ENCODE data around the gene VWA3B. TPM values are rescaled to one million over a fixed set of nuclear protein-coding genes. Genes with fewer than 3 reads are reported as not detected.

VWA3B gene
- total RNA-seq, 1 donor from 2014 or later, result not detected

DNA sequence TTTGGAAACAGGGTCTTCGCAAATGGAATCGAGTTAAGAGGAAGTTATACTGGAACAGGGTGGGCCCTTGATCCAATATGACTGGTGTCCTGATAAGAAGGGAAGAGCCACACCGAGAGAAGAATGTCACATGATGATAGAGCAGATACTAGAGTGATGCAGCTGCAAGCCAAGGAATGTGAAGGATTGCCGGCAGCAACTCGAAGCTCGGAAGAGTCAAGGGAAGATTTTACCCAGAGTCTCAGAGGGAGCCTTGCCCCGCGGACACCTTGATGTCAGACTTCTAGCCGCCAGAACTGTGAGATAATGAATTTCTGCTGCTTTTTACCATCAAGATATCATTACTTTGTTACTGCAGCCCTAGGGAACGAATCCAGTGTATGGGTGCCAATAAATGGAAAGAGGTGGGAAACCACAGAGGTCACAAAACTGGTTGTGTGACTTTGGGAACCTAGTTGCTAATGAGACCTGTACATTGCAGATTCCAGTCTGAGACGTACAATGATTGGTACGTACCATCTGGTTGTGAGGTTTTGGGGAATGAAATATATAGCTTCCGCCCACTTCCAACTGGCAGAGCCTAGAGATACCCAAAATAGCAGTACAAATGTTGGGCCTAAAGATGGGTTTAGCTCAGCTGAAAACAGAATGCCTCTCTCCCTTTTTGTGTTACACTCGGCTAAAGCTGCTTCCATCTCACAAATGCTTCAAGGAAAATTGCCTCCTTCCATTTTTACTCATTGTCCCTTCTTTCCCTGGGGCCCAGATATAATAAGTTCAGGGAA is 28.6 kb upstream of the VWA3B start:
- Histone ChIP-seq H3K9me3 (ENCODE audit: control insufficient read depth in 3 of 3, low read length in 3 of 3) (no peaks in the 10 kb centered on the region), H3K36me3 (ENCODE audit: control insufficient read depth in 3 of 3, insufficient read depth in 3 of 3, low read length in 3 of 3) (no peaks in the 10 kb centered on the region), H3K9ac (ENCODE audit: low read depth in 1 of 3, low read length in 3 of 3) (no peak overlapping the region), H3K27me3 (ENCODE audit: control insufficient read depth in 3 of 3, insufficient read depth in 3 of 3, low read length in 3 of 3) (no peaks in the 10 kb centered on the region), H3K4me3 (ENCODE audit: low read length in 3 of 3) (no peak overlapping the region), H3K4me1 (ENCODE audit: control insufficient read depth in 3 of 3, insufficient read depth in 3 of 3, low read length in 3 of 3) (no peaks in the 10 kb centered on the region), H3K27ac (ENCODE audit: low read depth, low read length) (no peak overlapping the region)

DNA sequence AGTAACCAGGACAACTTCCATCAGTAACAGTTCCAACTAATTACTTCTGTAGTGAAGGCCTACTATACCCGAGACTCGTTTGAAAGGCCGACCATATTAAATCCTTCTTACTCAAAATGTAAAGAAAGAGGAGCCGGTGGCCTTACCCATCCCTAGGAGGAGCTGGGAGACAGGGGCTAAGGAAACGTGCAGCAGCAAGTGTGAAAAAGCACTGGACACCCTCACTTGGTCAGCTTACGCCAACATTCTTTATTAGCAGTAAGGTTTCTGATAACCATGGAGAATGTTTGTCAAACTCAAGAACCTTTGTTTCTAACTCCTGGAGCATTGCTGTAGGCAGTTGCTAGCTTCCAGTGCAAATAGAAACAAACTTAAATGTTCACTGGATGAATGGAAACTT is 26.7 kb upstream of the VWA3B start:
- H3K27ac ChIP-seq (ENCODE audit: low read depth, low read length), result no peak overlapping the region
- no peak overlapping the region for H3K9ac ChIP-seq (ENCODE audit: low read depth in 1 of 3, low read length in 3 of 3)
- no peaks in the 10 kb centered on the region for H3K9me3 ChIP-seq (ENCODE audit: control insufficient read depth in 3 of 3, low read length in 3 of 3)
- no peak overlapping the region for H3K4me3 ChIP-seq (ENCODE audit: low read length in 3 of 3)
- no peaks in the 10 kb centered on the region for H3K4me1 ChIP-seq (ENCODE audit: control insufficient read depth in 3 of 3, insufficient read depth in 3 of 3, low read length in 3 of 3)
- no peaks in the 10 kb centered on the region for H3K36me3 ChIP-seq (ENCODE audit: control insufficient read depth in 3 of 3, insufficient read depth in 3 of 3, low read length in 3 of 3)
- H3K27me3 ChIP-seq (ENCODE audit: control insufficient read depth in 3 of 3, insufficient read depth in 3 of 3, low read length in 3 of 3), result no peaks in the 10 kb centered on the region

DNA sequence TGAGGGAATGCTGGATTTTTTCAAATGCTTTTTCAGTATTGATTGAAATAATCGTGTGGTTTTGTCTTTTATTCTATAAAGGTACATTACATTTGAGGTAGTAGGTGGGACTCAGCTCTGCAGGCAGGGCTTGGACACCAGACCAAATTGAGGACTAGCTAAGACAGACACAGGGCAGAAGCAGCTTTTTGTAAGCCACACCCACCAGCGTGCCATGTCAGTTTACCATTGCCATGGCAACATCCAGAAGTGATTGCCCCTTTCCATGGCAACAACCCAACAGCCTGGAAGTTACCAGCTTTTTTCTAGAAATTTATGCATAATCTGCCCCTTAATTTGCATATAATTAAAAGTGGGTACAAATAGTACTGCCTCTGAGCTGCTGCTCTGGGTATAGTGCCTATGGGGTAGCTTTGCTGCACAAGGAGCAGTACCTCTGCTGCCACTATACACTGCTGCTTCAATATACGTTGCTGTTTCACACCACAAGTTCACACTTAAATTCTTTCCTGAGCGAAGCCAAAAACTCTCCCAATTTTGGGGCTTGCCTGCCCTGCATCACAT is 23.6 kb upstream of the VWA3B start:
- no peaks in the 10 kb centered on the region for H3K9me3 ChIP-seq (ENCODE audit: control insufficient read depth in 3 of 3, low read length in 3 of 3)
- H3K4me1 ChIP-seq (ENCODE audit: control insufficient read depth in 3 of 3, insufficient read depth in 3 of 3, low read length in 3 of 3), result no peaks in the 10 kb centered on the region
- H3K27me3 ChIP-seq (ENCODE audit: control insufficient read depth in 3 of 3, insufficient read depth in 3 of 3, low read length in 3 of 3), result no peaks in the 10 kb centered on the region
- no peaks in the 10 kb centered on the region for H3K36me3 ChIP-seq (ENCODE audit: control insufficient read depth in 3 of 3, insufficient read depth in 3 of 3, low read length in 3 of 3)
- H3K4me3 ChIP-seq (ENCODE audit: low read length in 3 of 3), result no peak overlapping the region
- H3K9ac ChIP-seq (ENCODE audit: low read depth in 1 of 3, low read length in 3 of 3), result no peak overlapping the region
- H3K27ac ChIP-seq (ENCODE audit: low read depth, low read length), result no peak overlapping the region

DNA sequence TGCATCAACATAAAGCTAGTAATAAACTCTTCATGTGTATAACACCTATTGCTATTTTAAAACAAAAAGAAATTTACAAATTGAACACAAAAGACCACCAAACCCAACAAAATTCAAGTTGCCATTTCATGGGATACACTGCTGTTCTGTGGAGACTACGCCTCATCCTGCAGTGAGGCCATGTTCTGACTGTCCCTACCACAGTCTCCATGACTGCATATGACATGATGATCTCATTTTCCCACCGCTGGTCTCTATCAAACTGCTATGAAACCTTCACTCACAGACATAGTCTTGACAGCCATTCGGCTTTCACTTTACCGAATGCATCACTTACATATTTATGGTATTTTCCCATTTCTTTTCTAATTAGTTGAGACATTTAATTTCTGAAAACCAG is 21.2 kb upstream of the VWA3B start:
- Histone ChIP-seq H3K4me3 (ENCODE audit: low read length in 3 of 3) (no peak overlapping the region), H3K27ac (ENCODE audit: low read depth, low read length) (no peak overlapping the region), H3K27me3 (ENCODE audit: control insufficient read depth in 3 of 3, insufficient read depth in 3 of 3, low read length in 3 of 3) (no peaks in the 10 kb centered on the region), H3K9me3 (ENCODE audit: control insufficient read depth in 3 of 3, low read length in 3 of 3) (no peaks in the 10 kb centered on the region), H3K4me1 (ENCODE audit: control insufficient read depth in 3 of 3, insufficient read depth in 3 of 3, low read length in 3 of 3) (no peaks in the 10 kb centered on the region), H3K9ac (ENCODE audit: low read depth in 1 of 3, low read length in 3 of 3) (no peak overlapping the region), H3K36me3 (ENCODE audit: control insufficient read depth in 3 of 3, insufficient read depth in 3 of 3, low read length in 3 of 3) (no peaks in the 10 kb centered on the region)

DNA sequence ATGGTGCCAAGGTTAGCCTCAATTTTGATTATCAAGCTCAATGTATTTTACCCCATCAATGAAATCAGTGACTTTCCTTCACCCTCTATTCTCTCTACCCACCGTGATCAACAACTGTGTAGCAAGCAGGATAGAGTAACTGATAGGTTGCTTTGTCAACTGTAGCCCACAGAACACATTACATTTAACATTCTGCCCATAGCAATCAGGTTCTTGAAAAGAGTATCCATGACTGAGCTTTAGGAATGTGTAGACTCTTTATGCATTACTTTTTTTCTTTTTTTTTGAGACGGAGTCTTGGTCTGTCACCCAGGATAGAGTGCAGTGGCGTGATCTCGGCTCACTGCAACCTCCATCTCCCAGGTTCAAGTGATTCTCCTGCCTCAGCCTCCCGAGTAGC is 19.8 kb upstream of the VWA3B start:
- Histone ChIP-seq H3K9ac (ENCODE audit: low read depth in 1 of 3, low read length in 3 of 3) (no peak overlapping the region), H3K9me3 (ENCODE audit: control insufficient read depth in 3 of 3, low read length in 3 of 3) (no peaks in the 10 kb centered on the region), H3K27me3 (ENCODE audit: control insufficient read depth in 3 of 3, insufficient read depth in 3 of 3, low read length in 3 of 3) (no peaks in the 10 kb centered on the region), H3K4me3 (ENCODE audit: low read length in 3 of 3) (no peak overlapping the region), H3K4me1 (ENCODE audit: control insufficient read depth in 3 of 3, insufficient read depth in 3 of 3, low read length in 3 of 3) (no peaks in the 10 kb centered on the region), H3K36me3 (ENCODE audit: control insufficient read depth in 3 of 3, insufficient read depth in 3 of 3, low read length in 3 of 3) (no peaks in the 10 kb centered on the region), H3K27ac (ENCODE audit: low read depth, low read length) (no peak overlapping the region)

DNA sequence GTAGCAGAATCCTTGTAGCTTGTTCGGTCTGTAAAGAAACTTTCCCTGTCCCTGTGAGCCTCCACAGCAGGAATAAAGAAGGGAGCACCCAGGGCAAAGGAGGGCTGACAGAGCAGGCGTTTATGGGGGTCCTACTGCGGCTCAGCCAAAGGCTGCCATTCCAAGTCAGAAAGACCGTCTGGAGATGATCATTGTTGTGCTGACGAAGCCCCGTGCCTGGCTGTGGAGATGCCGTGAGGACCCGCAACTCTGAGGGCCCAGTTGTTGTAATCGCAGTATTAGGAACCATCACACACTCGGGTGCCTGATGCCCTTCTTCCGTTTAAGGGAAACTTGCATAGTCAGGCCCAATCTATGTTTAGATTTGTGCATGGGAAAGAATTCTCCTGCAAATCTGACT is 16.9 kb upstream of the VWA3B start:
- H3K27ac ChIP-seq (ENCODE audit: low read depth, low read length), result no peak overlapping the region

DNA sequence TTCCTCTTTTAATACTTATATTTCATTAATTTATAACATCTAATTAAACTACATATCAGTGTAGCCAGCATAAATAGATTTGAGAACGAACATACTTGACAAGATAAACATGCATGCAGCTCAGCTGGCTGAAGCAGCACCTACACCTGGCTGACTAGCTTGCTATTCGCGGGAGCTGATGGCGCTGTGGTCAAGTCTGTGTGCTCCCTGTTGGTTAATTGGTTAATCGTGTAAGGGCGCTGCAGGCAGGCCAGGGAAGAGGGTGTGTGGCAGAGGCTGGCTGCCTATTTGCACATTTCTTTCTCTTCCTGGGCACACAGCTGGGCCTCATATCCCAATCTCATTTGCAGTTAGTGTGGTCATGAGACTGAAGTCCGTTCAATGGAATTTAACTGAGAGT is 14.5 kb upstream of the VWA3B start:
- Histone ChIP-seq H3K4me3 (ENCODE audit: low read length in 3 of 3) (no peak overlapping the region), H3K36me3 (ENCODE audit: control insufficient read depth in 3 of 3, insufficient read depth in 3 of 3, low read length in 3 of 3) (no peaks in the 10 kb centered on the region), H3K9ac (ENCODE audit: low read depth in 1 of 3, low read length in 3 of 3) (no peak overlapping the region), H3K27me3 (ENCODE audit: control insufficient read depth in 3 of 3, insufficient read depth in 3 of 3, low read length in 3 of 3) (no peaks in the 10 kb centered on the region), H3K4me1 (ENCODE audit: control insufficient read depth in 3 of 3, insufficient read depth in 3 of 3, low read length in 3 of 3) (no peaks in the 10 kb centered on the region), H3K27ac (ENCODE audit: low read depth, low read length) (no peak overlapping the region), H3K9me3 (ENCODE audit: control insufficient read depth in 3 of 3, low read length in 3 of 3) (no peaks in the 10 kb centered on the region)

More for the DNA sequence above, 16.9 kb upstream of the VWA3B start:
- Histone ChIP-seq H3K4me1 (ENCODE audit: control insufficient read depth in 3 of 3, insufficient read depth in 3 of 3, low read length in 3 of 3) (no peaks in the 10 kb centered on the region), H3K4me3 (ENCODE audit: low read length in 3 of 3) (no peak overlapping the region), H3K9me3 (ENCODE audit: control insufficient read depth in 3 of 3, low read length in 3 of 3) (no peaks in the 10 kb centered on the region), H3K27me3 (ENCODE audit: control insufficient read depth in 3 of 3, insufficient read depth in 3 of 3, low read length in 3 of 3) (no peaks in the 10 kb centered on the region), H3K9ac (ENCODE audit: low read depth in 1 of 3, low read length in 3 of 3) (no peak overlapping the region), H3K36me3 (ENCODE audit: control insufficient read depth in 3 of 3, insufficient read depth in 3 of 3, low read length in 3 of 3) (no peaks in the 10 kb centered on the region)

DNA sequence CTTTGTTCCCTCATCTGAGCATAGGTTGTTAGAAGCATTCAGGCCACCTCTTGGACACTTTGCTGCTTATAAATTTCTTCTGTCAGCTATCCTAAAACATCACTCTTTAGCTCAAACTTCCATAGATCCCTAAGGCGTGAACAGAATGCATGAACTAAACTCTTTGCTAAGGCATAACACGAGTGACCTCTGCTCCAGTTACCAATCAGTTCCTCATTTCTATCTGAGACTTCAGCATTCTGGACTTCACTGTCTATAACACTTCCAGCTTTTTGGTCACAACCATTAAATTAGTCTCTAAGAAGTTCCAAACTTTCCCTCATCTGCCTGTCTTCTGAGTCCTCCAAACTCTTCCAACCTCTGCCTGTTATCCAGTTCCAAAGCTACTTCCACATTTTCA is 8.3 kb upstream of the VWA3B start:
- Histone ChIP-seq H3K36me3 (ENCODE audit: control insufficient read depth in 3 of 3, insufficient read depth in 3 of 3, low read length in 3 of 3) (no peaks in the 10 kb centered on the region), H3K9ac (ENCODE audit: low read depth in 1 of 3, low read length in 3 of 3) (no peak overlapping the region), H3K4me3 (ENCODE audit: low read length in 3 of 3) (no peak overlapping the region), H3K27me3 (ENCODE audit: control insufficient read depth in 3 of 3, insufficient read depth in 3 of 3, low read length in 3 of 3) (no peaks in the 10 kb centered on the region), H3K27ac (ENCODE audit: low read depth, low read length) (no peak overlapping the region), H3K4me1 (ENCODE audit: control insufficient read depth in 3 of 3, insufficient read depth in 3 of 3, low read length in 3 of 3) (no peaks in the 10 kb centered on the region), H3K9me3 (ENCODE audit: control insufficient read depth in 3 of 3, low read length in 3 of 3) (peaks cover 0 to 2% (median 0%) of the 10 kb centered on the region in 3 donors)

DNA sequence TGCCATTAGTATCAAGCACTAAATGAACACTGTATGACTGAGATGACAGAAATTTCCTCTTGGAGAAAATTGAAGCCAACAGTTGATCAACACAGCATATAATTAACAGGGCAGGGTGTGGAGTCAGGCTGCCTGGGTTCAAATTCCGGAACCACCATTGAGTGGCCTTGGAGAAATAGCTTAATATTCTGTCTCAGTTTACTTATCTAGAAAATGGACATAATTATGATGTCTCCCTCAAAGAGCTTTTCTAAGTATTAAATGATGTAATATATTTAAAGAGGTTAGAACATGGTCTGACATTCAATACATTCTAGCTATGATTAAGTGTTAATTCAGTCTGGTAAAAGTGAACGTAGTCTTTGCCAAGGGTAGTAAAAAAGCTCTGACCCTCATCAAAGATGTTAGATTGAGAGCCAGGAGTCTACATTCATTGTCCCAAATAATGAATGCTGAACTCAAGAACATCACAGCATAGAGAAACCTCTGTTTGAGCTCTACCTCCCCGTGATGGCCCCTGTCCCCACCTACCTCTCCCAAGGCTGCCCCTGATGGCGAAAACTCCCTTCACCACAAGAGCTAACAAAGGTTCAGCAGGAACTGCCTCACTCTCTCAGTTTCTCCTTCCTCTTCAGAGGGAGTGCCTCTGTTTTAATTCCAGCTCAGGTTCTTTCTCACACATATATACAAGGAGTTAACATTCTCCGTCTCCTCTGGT is 2.7 kb upstream of the VWA3B start:
- H3K9me3 ChIP-seq (ENCODE audit: control insufficient read depth in 3 of 3, low read length in 3 of 3), result no peaks in the 10 kb centered on the region
- peaks cover 10 to 13% (median 11%) of the 10 kb centered on the region in 3 donors for H3K4me1 ChIP-seq (ENCODE audit: control insufficient read depth in 3 of 3, insufficient read depth in 3 of 3, low read length in 3 of 3)
- no peak overlapping the region for H3K9ac ChIP-seq (ENCODE audit: low read depth in 1 of 3, low read length in 3 of 3)
- H3K4me3 ChIP-seq (ENCODE audit: low read length in 3 of 3), result no peak overlapping the region
- H3K36me3 ChIP-seq (ENCODE audit: control insufficient read depth in 3 of 3, insufficient read depth in 3 of 3, low read length in 3 of 3), result no peaks in the 10 kb centered on the region
- no peak overlapping the region for H3K27ac ChIP-seq (ENCODE audit: low read depth, low read length)
- H3K27me3 ChIP-seq (ENCODE audit: control insufficient read depth in 3 of 3, insufficient read depth in 3 of 3, low read length in 3 of 3), result no peaks in the 10 kb centered on the region

DNA sequence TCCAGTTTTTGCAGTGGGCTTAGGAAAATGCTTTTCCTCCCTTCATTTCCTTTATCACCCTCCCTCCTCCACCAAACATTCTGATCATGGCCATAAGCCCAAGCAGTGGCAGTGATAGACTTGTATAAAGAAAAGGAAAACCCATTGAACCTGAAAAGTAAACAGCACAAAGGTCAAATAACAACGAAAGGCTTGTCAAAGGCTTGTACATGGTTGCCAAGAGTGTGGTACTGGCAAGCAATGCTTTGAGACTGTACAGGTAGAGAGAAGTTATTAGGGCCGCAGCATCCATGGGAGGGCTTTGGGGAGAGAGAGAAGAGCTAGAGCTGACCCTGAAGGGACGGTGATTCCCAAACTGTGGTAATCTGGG is 2.1 kb upstream of the VWA3B start:
- Histone ChIP-seq H3K36me3 (ENCODE audit: control insufficient read depth in 3 of 3, insufficient read depth in 3 of 3, low read length in 3 of 3) (no peaks in the 10 kb centered on the region), H3K27ac (ENCODE audit: low read depth, low read length) (no peak overlapping the region), H3K4me3 (ENCODE audit: low read length in 3 of 3) (no peak overlapping the region), H3K9ac (ENCODE audit: low read depth in 1 of 3, low read length in 3 of 3) (no peak overlapping the region), H3K4me1 (ENCODE audit: control insufficient read depth in 3 of 3, insufficient read depth in 3 of 3, low read length in 3 of 3) (peaks cover 10 to 13% (median 11%) of the 10 kb centered on the region in 3 donors), H3K9me3 (ENCODE audit: control insufficient read depth in 3 of 3, low read length in 3 of 3) (no peaks in the 10 kb centered on the region), H3K27me3 (ENCODE audit: control insufficient read depth in 3 of 3, insufficient read depth in 3 of 3, low read length in 3 of 3) (no peaks in the 10 kb centered on the region)

Data from skeletal muscle tissue (tissue), 4 donors.